ENCODE measurements around the gene GRID2.

DNA sequence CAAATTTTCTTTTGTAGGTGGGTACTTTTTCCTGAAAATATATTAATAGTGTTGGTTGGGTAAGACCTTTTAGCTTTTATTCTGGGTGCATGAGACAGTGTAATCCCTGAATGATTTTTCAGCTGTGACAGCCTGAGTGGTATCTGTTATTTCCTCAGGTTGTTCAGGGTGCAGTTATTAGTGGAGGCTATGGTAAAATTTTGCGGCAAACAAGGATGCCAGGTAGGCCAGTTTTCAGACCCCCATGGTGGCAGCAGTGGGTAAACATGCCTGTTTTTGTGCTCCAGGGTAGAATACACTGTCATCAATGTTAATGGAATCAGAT, 47.9 kb upstream of the GRID2 start:
- TF ChIP-seq CTCF (conservative IDR thresholded peaks at IDR 0.05; ENCODE audit: low read depth, low read length) (no peak), EZH2phosphoT487 (IDR thresholded peaks at IDR 0.05; ENCODE audit: borderline replicate concordance, low read length) (no peak)
